Tibial artery (tissue), 4 donors: Measurements from ENCODE around the gene BCL11B.
"Not testable (repeated sequence)": the region's sequence is repeated elsewhere in the genome, so short reads cannot be mapped to it uniquely, and the experiment has no call there.

Experiments used
- DNase-seq, 2 donors: peaks; one replicate each; pipeline ENCODE4 v3.0.0-alpha.2; 2019
- H3K27ac ChIP-seq, 2 donors: fragments of 200-600 bp; sonication (generic) in 1 of 2; 1 replicate in 1 of 2; 2 replicates in 1 of 2; pipeline ENCODE4 v1.5.1; 2018 to 2019; ENCODE audit warnings: mild to moderate bottlenecking in 1 of 2
- H3K27me3 ChIP-seq, 2 donors: fragments of 200-600 bp; sonication (generic) in 1 of 2; one replicate each; pipeline versions ENCODE4 v1.5.1 to v1.6.0; 2016 to 2019
- H3K36me3 ChIP-seq, 3 donors: fragments of 200-600 bp; sonication (generic) in 2 of 3; one replicate each; pipeline ENCODE4 v1.5.1; 2016 to 2019; ENCODE audit warnings: mild to moderate bottlenecking in 2 of 3
- H3K4me1 ChIP-seq, 4 donors: fragments of 200-600 bp; sonication (generic) in 2 of 4; 1 replicate in 3 of 4; 2 replicates in 1 of 4; pipeline ENCODE4 v1.5.1; 2016 to 2019
- H3K4me3 ChIP-seq, 2 donors: fragments of 200-600 bp; sonication (generic) in 1 of 2; 1 replicate in 1 of 2; 2 replicates in 1 of 2; pipeline ENCODE4 v1.5.1; 2018 to 2019; ENCODE audit warnings: mild to moderate bottlenecking in 2 of 2
- H3K9me3 ChIP-seq, 3 donors: fragments of 200-600 bp; sonication (generic) in 1 of 3; one replicate each; pipeline ENCODE4 v1.5.1; 2016 to 2019
- intact Hi-C: fragments of 100-400 bp; cut with DNase I; formaldehyde crosslinking; loops from one replicate; pipeline ENCODE4 v1.15.0; 2023; ENCODE audit warnings: low total_unique reads
- TF ChIP-seq, protein P1 (sequence below), 2 experiments: fragments of 200-600 bp in 1 of 2; fragments of 450-650 bp in 1 of 2; IDR thresholded peaks; one replicate each; pipeline ENCODE4 v1.5.1; 2017 to 2019; ENCODE audit warnings: antibody characterized with exemption in 2 of 2, mild to moderate bottlenecking in 1 of 2, moderate library complexity in 1 of 2

Gene BCL11B

DNA sequence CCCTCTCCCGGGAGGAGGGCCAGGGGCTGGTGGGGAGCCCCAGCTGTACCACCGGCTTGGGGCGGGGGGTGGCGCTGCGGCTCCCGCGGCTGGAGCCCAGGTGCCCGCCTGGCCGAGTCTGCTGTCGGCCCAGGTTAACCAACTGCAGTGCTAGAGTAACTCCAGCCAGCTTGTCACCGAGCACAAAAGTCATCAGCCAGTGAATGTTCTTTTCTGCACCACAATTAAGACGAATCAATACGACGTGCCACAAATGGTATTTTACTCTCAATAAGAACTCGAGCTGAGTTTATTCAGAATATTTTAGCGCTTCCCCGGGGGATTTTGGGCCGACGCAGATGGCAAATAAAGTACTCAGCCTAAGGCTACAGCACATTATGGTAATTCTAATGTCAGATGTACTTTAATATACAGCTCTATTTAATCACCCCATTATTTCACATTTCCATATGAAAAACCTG lies 83.2 kb downstream of the BCL11B start:
- Histone ChIP-seq H3K27me3 (peaks cover 0 to 13% of the 10 kb centered on the region in 2 donors), H3K4me3 (no peak overlapping the region), H3K27ac (no peak overlapping the region), H3K36me3 (no peaks in the 10 kb centered on the region), H3K4me1 (peaks cover 0 to 18% (median 12%) of the 10 kb centered on the region in 4 donors), H3K9me3 (no peaks in the 10 kb centered on the region)
- TF ChIP-seq, protein P1, sequence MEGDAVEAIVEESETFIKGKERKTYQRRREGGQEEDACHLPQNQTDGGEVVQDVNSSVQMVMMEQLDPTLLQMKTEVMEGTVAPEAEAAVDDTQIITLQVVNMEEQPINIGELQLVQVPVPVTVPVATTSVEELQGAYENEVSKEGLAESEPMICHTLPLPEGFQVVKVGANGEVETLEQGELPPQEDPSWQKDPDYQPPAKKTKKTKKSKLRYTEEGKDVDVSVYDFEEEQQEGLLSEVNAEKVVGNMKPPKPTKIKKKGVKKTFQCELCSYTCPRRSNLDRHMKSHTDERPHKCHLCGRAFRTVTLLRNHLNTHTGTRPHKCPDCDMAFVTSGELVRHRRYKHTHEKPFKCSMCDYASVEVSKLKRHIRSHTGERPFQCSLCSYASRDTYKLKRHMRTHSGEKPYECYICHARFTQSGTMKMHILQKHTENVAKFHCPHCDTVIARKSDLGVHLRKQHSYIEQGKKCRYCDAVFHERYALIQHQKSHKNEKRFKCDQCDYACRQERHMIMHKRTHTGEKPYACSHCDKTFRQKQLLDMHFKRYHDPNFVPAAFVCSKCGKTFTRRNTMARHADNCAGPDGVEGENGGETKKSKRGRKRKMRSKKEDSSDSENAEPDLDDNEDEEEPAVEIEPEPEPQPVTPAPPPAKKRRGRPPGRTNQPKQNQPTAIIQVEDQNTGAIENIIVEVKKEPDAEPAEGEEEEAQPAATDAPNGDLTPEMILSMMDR (IDR thresholded peaks at IDR 0.05) = no peak
- peak in 1 of 2 donors; percentile 27 for DNase-seq
- intact Hi-C loops = no loop called here

DNA sequence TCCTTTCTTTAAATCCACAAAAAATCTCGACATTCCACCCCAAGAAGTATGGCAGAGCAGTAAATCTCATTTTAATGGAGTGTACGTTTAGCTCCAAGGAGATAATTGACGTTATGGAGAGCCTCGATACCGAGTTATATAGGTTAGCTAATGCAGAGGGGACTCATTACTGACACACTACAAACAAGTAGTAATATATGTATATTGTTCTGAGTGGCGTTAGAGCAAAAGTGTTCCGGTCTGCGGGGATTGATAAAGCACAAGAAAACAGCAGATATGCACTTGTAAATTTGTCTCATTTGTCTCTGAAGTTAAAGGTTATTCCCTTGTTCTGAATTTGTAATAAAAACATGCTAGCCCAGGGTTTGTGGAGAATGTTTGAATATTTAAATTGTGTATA lies 84.1 kb downstream of the BCL11B start:
- Histone ChIP-seq H3K27me3 (peaks cover 0 to 13% of the 10 kb centered on the region in 2 donors), H3K4me1 (peaks cover 0 to 18% (median 12%) of the 10 kb centered on the region in 4 donors), H3K9me3 (no peaks in the 10 kb centered on the region), H3K36me3 (no peaks in the 10 kb centered on the region), H3K27ac (no peak overlapping the region), H3K4me3 (no peak overlapping the region)
- DNase-seq = no peak
- TF ChIP-seq, protein P1 (IDR thresholded peaks at IDR 0.05) = no peak
- intact Hi-C loops = no loop called here

DNA sequence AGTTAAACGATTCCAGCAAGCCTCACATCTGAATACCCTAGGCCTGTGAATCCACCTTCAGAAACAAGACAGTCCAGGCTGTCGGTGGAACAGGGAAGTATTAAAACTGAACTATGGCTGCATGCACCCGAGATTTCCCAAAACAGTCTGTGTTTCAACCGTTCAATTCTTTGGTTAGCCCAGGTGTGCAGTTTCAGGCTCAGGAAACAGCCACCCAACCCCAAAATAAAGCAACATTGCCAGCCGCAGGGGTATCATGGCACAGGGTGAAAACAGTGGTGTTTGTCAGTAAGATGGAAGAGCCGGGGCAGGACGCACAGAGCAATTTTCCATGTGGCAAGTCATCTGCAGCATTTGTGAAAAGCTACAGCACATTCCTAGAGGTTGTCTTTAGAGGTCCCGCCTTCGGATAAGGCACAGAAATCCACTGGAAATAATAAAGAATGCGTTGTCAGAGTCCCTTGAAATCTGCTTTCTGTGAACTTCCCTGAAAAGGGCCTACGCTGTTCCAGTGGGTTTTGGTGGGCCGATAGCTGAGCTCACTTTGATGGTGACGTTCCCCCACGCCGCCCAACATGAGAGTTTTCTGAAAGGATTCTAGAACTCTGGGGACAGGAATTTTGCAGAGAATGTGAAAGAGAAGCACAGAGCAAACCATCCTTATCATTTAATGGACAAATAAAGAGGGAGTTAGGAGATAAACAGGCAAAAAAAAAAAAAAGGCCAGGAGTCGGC lies 84.9 kb downstream of the BCL11B start:
- TF ChIP-seq, protein P1 (IDR thresholded peaks at IDR 0.05) = no peak
- Histone ChIP-seq H3K9me3 (no peaks in the 10 kb centered on the region), H3K36me3 (no peaks in the 10 kb centered on the region), H3K27me3 (peaks cover 0 to 15% of the 10 kb centered on the region in 2 donors), H3K4me1 (peaks cover 0 to 13% (median 7%) of the 10 kb centered on the region in 4 donors), H3K4me3 (no peak overlapping the region), H3K27ac (no peak overlapping the region)
- no peak for DNase-seq
- intact Hi-C loops = no loop called here

DNA sequence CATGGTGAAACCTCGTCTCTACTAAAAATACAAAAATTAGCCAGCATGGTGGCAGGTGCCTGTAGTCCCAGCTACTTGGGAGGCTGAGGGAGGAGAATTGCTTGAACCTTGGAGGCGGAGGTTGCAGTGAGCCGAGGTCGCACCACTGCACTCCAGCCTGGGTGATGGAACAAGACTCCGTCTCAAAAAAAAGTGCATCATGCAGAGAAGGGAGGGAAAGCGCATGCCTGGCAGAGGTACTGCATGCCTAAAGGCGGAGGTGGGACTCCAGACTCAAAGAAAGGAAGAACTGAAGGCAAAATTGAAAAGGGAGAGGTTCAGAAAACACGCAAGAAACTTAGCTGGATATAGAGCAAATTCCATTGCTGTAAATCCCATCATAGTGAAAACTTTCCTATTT lies 85.7 kb downstream of the BCL11B start:
- H3K4me3 ChIP-seq, H3K36me3 ChIP-seq, H3K27ac ChIP-seq, intact Hi-C loops, DNase-seq, H3K9me3 ChIP-seq, H3K4me1 ChIP-seq: not testable (repeated sequence)
- H3K27me3 ChIP-seq = peaks cover 0 to 17% of the 10 kb centered on the region in 2 donors

DNA sequence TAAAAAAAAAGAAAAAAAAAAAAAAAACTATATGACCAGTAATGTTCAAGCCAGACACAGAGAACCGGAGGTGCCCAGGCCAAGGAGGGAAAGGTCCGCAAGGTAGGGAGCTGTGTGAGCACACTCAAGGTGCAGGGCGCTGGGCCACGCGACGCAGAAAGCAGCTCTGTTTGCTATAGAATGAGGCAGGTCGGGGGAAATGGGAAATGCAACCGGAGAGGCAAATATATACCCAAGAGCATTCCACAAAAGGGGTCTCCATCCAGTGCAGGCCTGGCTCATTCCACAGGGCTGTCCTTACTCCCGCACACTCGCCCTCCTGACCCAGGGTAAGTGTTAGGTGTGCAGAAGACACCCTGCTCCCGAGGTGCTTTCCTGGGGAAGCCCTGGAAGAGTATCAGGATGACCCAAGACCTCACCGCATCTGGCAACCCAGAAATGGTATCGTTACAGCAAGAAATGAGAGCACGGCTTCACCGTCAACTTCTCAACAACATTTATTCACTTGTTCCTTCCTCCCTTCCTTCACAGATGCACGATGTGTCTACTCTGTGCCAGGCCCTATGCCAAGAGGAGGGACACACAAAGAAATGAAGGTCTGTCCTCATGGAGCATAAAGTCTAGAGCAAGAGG lies 86.4 kb downstream of the BCL11B start:
- no peak overlapping the region for H3K4me3 ChIP-seq
- TF ChIP-seq, protein P1 (IDR thresholded peaks at IDR 0.05) = no peak
- H3K27ac ChIP-seq = no peak overlapping the region
- intact Hi-C loops = no loop called here
- H3K27me3 ChIP-seq = peaks cover 0 to 17% of the 10 kb centered on the region in 2 donors
- no peaks in the 10 kb centered on the region for H3K9me3 ChIP-seq
- H3K4me1 ChIP-seq = no peaks in the 10 kb centered on the region
- peak in 1 of 2 donors; percentile 35 for DNase-seq
- no peaks in the 10 kb centered on the region for H3K36me3 ChIP-seq

DNA sequence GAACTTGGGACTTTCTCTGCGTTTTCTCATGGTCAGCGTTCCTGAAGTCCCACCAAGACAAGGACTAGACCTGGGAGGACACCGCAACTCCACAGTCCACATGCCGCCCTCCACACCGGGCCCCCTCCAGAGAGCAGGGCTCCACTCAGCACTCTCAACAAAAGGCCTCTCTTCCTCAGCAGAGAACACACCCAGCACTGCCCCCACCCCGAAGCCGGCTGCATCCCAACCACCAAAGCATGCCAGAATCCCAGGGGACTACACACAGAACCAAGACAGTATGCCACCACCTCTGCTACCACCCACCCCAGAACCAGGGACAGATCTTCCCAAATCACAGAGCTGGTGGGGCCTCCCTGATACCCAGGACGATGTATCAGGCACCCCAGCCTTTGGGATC lies 88.3 kb downstream of the BCL11B start:
- no peaks in the 10 kb centered on the region for H3K9me3 ChIP-seq
- no peaks in the 10 kb centered on the region for H3K4me1 ChIP-seq
- TF ChIP-seq, protein P1 (IDR thresholded peaks at IDR 0.05) = no peak
- H3K27ac ChIP-seq = no peak overlapping the region
- peaks cover 0 to 17% of the 10 kb centered on the region in 2 donors for H3K27me3 ChIP-seq
- intact Hi-C loops = no loop called here
- no peak for DNase-seq
- no peaks in the 10 kb centered on the region for H3K36me3 ChIP-seq
- H3K4me3 ChIP-seq = no peak overlapping the region
